ENCODE data around the gene TOMM20. TPM values are rescaled to one million over a fixed set of nuclear protein-coding genes. Genes with fewer than 3 reads are reported as not detected.

Gene TOMM20
- total and polyA plus RNA-seq, 2 donors = 78.2 to 93.8 TPM

DNA sequence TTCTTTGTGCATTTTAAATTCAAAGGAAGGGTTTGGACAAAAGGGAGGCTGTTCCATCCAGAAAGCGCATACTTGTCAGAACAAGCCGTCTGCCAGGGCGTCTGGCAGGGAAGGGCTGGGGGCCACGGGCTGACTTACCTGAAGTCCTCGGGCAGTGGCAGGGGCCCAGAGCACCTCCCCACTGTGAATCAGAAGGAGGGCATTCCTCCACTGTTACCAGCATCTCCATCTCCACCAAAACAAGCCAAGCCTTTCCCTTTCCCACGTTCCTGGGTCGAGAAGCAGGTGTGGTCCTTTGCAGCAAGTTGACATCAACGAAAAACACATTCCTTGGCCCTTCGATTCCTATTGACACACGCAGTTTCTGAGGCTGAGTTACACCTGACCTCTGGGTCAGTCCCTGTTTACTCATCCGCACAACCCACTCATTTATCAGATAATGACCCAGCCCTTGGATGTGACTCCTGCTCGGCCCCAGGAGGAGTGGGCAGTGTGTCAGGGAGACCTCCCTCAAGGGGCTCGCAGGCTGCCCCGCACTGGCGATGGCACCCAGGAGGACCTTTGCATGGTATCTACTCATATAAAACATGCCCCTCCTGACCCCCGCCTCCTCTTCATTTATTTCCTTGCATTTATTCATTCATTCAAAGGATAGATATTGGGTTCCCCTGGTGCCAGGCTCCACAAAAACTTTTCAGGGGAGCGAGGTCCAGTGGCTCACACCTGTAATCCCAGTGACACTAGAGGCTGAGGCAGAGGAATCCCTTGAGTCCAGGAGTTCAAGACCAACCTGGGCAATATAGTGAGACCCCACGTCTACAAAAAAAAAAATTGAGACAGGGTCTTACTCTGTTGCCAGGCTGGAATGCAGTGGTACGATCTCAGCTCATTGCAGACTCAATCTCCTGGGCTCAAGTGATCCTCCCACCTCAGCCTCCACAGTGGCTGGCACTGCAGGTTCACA is 60.2 kb downstream of the TOMM20 start:
- no peak overlapping the region for H3K4me3 ChIP-seq (ENCODE audit: low read depth, low read length)
- no peak for DNase-seq (ENCODE audit: extremely low spot score)
- 77% methylated on average over 19 of the region's 19 CpGs for WGBS
- H3K4me1 ChIP-seq (ENCODE audit: insufficient read depth) = no peaks in the 10 kb centered on the region
- H3K36me3 ChIP-seq (ENCODE audit: insufficient read depth) = no peaks in the 10 kb centered on the region
- peak overlapping the region; percentile 44 for H3K27ac ChIP-seq (ENCODE audit: low read depth)

DNA sequence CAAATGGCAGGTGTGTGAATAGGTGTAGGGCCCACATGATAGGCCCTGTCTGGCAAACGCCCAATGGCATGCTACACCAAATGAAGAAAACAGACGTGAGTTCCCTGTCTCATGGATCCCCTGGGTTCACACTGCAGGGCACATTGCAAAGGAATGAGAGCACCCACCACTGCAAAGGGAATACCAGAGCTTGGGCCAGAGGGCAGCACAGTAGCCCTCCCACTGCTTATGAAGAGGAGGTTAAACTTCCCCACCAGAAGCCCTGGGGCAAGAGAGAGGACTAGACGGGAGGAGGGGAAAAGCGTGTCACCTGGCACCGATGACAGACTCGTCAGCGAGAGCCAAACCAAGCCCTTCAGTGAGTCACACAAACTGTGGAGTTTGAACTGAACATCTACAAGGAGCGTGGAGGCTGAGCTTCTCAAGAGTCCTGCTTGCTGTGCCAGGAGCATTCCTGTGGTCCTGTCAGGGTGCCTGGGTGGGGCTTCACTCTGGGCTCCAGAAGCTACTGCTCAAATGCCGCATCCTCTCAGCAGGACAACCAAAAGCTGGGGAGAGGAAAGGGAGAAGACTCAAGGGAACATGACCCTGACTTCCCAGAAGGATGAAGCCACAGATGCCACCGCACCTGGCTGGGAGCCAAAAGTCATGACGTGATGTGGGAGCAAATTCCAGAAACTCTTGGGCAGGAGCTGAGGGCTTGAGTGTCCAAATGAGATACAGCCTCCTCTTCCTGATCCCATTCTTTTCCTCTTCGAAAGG is 61.1 kb downstream of the TOMM20 start:
- 45% methylated on average over 12 of the region's 12 CpGs for WGBS
- peak; percentile 39 for DNase-seq (ENCODE audit: extremely low spot score)
- no peaks in the 10 kb centered on the region for H3K4me1 ChIP-seq (ENCODE audit: insufficient read depth)
- H3K27ac ChIP-seq (ENCODE audit: low read depth) = peak overlapping the region; percentile 60
- H3K4me3 ChIP-seq (ENCODE audit: low read depth, low read length) = no peak overlapping the region
- H3K36me3 ChIP-seq (ENCODE audit: insufficient read depth) = no peaks in the 10 kb centered on the region

- Histone ChIP-seq H3K4me3 (ENCODE audit: low read depth, low read length) (no peak overlapping the region), H3K36me3 (ENCODE audit: insufficient read depth) (no peaks in the 10 kb centered on the region), H3K27ac (ENCODE audit: low read depth) (no peak overlapping the region), H3K4me1 (ENCODE audit: insufficient read depth) (no peaks in the 10 kb centered on the region)
- WGBS = 76% methylated on average over 9 of the region's 9 CpGs
- DNase-seq (ENCODE audit: extremely low spot score) = no peak
Observed at GRCh38 chr1:235063068-235063765, 65.4 kb downstream of the TOMM20 start.

GRCh38 chr1:235060607-235061470 is 67.8 kb downstream of the TOMM20 start:
- Histone ChIP-seq H3K4me1 (ENCODE audit: insufficient read depth) (no peaks in the 10 kb centered on the region), H3K4me3 (ENCODE audit: low read depth, low read length) (no peak overlapping the region), H3K27ac (ENCODE audit: low read depth) (no peak overlapping the region), H3K36me3 (ENCODE audit: insufficient read depth) (no peaks in the 10 kb centered on the region)
- no peak for DNase-seq (ENCODE audit: extremely low spot score)
- WGBS = 64% methylated on average over 7 of the region's 7 CpGs

Small RNA genes within 50 kb of the gene (small RNA-seq; reads per million reads assigned to genes)
- gene AL732292.1 = not detected
- 7.7 reads per million, percentile 93 among the genes with 10 or more reads in this experiment for gene SNORA14B

Other genes starting within 250 kb of the TOMM20 start
- gene RBM34, start 32.4 kb upstream of the TOMM20 start, total RNA-seq = 53.8 TPM
- 60.3 TPM for gene RBM34, start 32.4 kb upstream of the TOMM20 start, polyA plus RNA-seq
- 72.0 TPM for gene ARID4B, start 199.3 kb upstream of the TOMM20 start, total RNA-seq
- 19.1 TPM for gene ARID4B, start 199.3 kb upstream of the TOMM20 start, polyA plus RNA-seq
- gene GGPS1, start 199.7 kb upstream of the TOMM20 start, total RNA-seq = 40.8 TPM
- 25.2 TPM for gene GGPS1, start 199.7 kb upstream of the TOMM20 start, polyA plus RNA-seq
- 28.7 TPM for gene TBCE, start 238.6 kb upstream of the TOMM20 start, total RNA-seq
- 15.4 TPM for gene TBCE, start 238.6 kb upstream of the TOMM20 start, polyA plus RNA-seq

All from urinary bladder (tissue), 4 donors.